ENCODE measurements around the gene SLC16A7.

The SLC16A7 gene

GRCh38 chr12:59834659-59835474 is 239.0 kb downstream of the SLC16A7 start:
- DNase-seq (ENCODE audit: low read depth in 1 of 2, low spot score in 1 of 2), result no peak
